Lung (tissue), 12 donors: ENCODE results near the gene DEAF1. TPM values are rescaled to one million over a fixed set of nuclear protein-coding genes. Genes with fewer than 3 reads are reported as not detected.

Source experiments
- ATAC-seq: fragments of 200-7000 bp; cut with Tn5 transposase; one replicate; pipeline ENCODE4 v1.9.1; 2020; ENCODE audit warnings: moderate number of reproducible peaks; ENCODE audit not compliant: insufficient read depth, low FRiP score
- DNase-seq, 3 donors: peaks; one replicate each; pipeline ENCODE4 v3.0.0-alpha.2; 2013 to 2017
- H3K27ac ChIP-seq, 2 donors: one replicate each; pipeline ENCODE4 v1.5.1; 2013; ENCODE audit warnings: mild to moderate bottlenecking in 2 of 2, moderate library complexity in 2 of 2, control low read depth in 1 of 2, inconsistent platforms in 1 of 2, low read depth in 1 of 2, low read length in 1 of 2
- H3K27me3 ChIP-seq, 3 donors: one replicate each; pipeline ENCODE4 v1.5.1; 2013; ENCODE audit warnings: low read length in 2 of 3; ENCODE audit not compliant: control insufficient read depth in 3 of 3, insufficient read depth in 3 of 3
- H3K36me3 ChIP-seq, 4 donors: one replicate each; pipeline ENCODE4 v1.5.1; 2013; ENCODE audit warnings: low read length in 4 of 4, mild to moderate bottlenecking in 1 of 4, moderate library complexity in 1 of 4; ENCODE audit not compliant: control insufficient read depth in 4 of 4, insufficient read depth in 4 of 4
- H3K4me1 ChIP-seq, 5 donors: one replicate each; pipeline ENCODE4 v1.5.1; 2013; ENCODE audit warnings: low read length in 5 of 5, mild to moderate bottlenecking in 2 of 5, moderate library complexity in 1 of 5; ENCODE audit not compliant: control insufficient read depth in 5 of 5, insufficient read depth in 5 of 5
- H3K4me3 ChIP-seq: one replicate; pipeline ENCODE4 v1.5.1; 2013; ENCODE audit warnings: mild to moderate bottlenecking, control low read depth, moderate library complexity
- H3K9ac ChIP-seq, 2 donors: one replicate each; pipeline ENCODE4 v1.5.1; 2013; ENCODE audit warnings: low read length in 2 of 2, control low read depth in 1 of 2; ENCODE audit not compliant: insufficient read depth in 1 of 2
- H3K9me3 ChIP-seq, 4 donors: one replicate each; pipeline ENCODE4 v1.5.1; 2013; ENCODE audit warnings: low read length in 3 of 4, mild to moderate bottlenecking in 1 of 4, moderate library complexity in 1 of 4; ENCODE audit not compliant: control insufficient read depth in 4 of 4, insufficient read depth in 3 of 4
- CTCF ChIP-seq: IDR thresholded peaks from 2 replicates; pipeline ENCODE4 v1.5.1; 2012; ENCODE audit warnings: mild to moderate bottlenecking; ENCODE audit errors: control extremely low read depth, extremely low read depth
- WGBS, 2 donors: extraction: QIAGEN DNeasy Blood & Tissue Kit; methylation state at CpG; one replicate each; pipeline ENCODE4 v1.1.7; 2013; 5-methylcytosine and 5-hydroxymethylcytosine counted together
- polyA plus RNA-seq, 2 donors: library from polyadenylated mRNA; stranded (reverse); fragments of 200-250 nt; gene quantifications; one replicate each; pipeline ENCODE4 v1.2.1, GENCODE V29; 2013
- total RNA-seq, 2 donors: library from RNA; depleted of rRNA in 1 of 2; stranded (reverse); fragments of >200 nt in 1 of 2; gene quantifications; one replicate each; pipeline ENCODE4 v1.2.1, GENCODE V29; 2014 to 2021
- donor health status: control.
- donor health status: control.
- donor health status: Bipolar disorder and iron deficiency.
- donor health status: healthy.
- donor health status: DM: yes; HTN: yes; CAD: no.

DEAF1 gene
- total and polyA plus RNA-seq, 4 donors, result 18.5 to 33.1 (median 22.3) TPM

DNA sequence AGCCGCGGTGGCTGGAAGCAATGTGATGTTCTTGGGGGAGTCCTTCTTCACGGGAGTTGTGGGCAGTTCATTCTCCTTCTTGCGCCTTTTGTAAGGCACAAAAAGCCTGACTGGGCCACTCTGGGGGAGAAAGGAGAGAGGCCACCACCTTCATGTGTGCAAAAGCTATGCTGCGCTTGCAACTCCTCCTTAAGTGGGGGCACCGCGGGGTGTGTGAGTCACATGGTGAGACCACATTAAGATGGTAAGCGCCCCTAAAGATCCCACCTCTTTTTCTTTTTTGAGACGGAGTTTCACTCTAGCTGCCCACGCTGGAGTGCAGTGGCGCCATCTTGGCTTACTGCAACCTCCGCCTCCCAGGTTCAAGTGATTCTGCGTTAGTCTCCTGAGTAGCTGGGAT is 14.1 kb downstream of the DEAF1 start:
- Histone ChIP-seq H3K36me3 (peaks cover 12 to 41% (median 27%) of the 10 kb centered on the region in 4 donors), H3K9me3 (no peaks in the 10 kb centered on the region), H3K27ac (no peak overlapping the region), H3K4me1 (peaks cover 0 to 2% (median 0%) of the 10 kb centered on the region in 5 donors), H3K27me3 (no peaks in the 10 kb centered on the region), H3K4me3 (no peak overlapping the region), H3K9ac (no peak overlapping the region)
- ATAC-seq (no peak), DNase-seq (no peak)
- TF ChIP-seq CTCF, result no peak
- 90 to 94% methylated on average over 13 of the region's 13 CpGs for WGBS, 2 donors

DNA sequence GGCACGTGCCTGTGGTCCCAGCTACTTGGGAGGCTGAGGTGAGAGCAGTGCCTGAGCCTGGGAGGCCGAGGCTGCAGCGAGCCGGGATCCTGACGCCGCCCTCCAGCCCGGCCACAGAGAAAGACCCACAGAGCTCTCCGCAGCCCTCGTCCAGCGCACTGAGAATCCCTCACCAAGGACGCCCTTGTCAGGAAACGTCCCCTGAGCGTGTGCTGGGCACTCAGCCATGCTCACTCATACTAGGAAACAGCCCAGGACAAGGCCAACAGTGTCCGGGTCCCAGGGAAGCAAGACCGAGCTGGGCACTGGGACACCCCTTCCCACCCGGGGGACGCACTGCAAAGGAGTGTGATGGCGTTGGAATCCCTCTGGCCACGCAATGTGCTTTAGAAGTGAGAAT is 14.5 kb downstream of the DEAF1 start:
- H3K9ac ChIP-seq, result no peak overlapping the region
- no peak for TF ChIP-seq CTCF
- 88 to 95% methylated on average over 19 of the region's 19 CpGs for WGBS, 2 donors
- peaks cover 12 to 41% (median 26%) of the 10 kb centered on the region in 4 donors for H3K36me3 ChIP-seq
- no peak overlapping the region for H3K27ac ChIP-seq
- no peak for DNase-seq
- ATAC-seq, result no peak
- H3K4me1 ChIP-seq, result peaks cover 0 to 2% (median 0%) of the 10 kb centered on the region in 5 donors
- no peaks in the 10 kb centered on the region for H3K27me3 ChIP-seq
- H3K4me3 ChIP-seq, result no peak overlapping the region
- no peaks in the 10 kb centered on the region for H3K9me3 ChIP-seq

DNA sequence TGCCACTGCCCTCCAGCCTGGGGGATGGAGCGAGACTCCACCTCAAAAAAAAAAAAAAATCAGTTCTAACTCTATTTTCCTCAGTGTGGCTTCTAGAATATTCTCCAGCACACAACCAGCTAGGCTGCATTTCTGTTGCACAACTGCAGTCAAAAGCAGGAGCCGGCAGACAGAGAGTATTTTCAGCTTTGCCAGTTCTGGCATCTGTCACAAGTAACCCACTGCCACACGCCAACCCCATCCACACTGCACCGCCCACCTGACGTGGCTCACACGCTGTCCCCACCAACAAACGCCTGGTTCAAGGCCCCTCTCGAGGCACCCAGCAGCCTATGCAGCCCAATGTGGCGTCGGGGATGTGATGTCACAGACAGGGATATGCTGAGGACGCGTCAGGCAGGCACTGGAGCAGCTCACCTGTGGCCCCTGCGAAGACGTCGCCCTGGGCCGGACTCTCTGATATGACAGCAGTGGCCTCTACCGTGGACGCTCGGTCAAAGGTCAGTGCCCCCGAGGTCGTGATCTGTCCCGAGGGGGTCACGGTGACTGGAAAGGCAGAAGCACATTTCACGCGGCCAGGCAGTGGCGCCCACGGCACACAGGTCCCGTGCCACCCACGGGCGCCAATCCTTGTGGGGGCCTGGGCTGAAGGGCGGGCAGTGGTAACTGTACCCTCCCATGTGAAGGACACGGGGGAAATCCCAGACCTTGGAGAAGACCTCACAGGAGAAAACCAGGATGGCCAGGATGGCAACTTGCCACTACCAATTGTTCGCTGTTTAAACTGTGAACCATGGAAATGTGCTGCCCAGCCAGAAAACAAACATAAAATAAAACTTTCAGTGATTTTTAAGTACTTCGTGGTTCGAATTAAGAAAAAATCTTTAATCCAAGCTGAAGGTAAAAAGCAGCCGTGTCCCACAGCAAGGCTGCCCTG is 15.5 kb downstream of the DEAF1 start:
- peaks cover 10 to 38% (median 22%) of the 10 kb centered on the region in 4 donors for H3K36me3 ChIP-seq
- no peak overlapping the region for H3K9ac ChIP-seq
- ATAC-seq (no peak), DNase-seq (no peak)
- no peak overlapping the region for H3K4me3 ChIP-seq
- no peaks in the 10 kb centered on the region for H3K9me3 ChIP-seq
- H3K4me1 ChIP-seq, result peaks cover 0 to 2% (median 0%) of the 10 kb centered on the region in 5 donors
- H3K27me3 ChIP-seq, result no peaks in the 10 kb centered on the region
- TF ChIP-seq CTCF, result no peak
- no peak overlapping the region for H3K27ac ChIP-seq
- WGBS, 2 donors, result 96 to 97% methylated on average over 36 of the region's 36 CpGs
